Omental fat pad (tissue), 4 donors: Measurements from ENCODE around the gene SLC9A1. TPM values are rescaled to one million over a fixed set of nuclear protein-coding genes. Genes with fewer than 3 reads are reported as not detected.
"Not testable (repeated sequence)": the region's sequence is repeated elsewhere in the genome, so short reads cannot be mapped to it uniquely, and the experiment has no call there.

ENCODE experiments used
- ATAC-seq: fragments of 150-250 bp; one replicate; pipeline ENCODE4 v1.9.1; 2016; ENCODE audit warnings: mild to moderate bottlenecking, moderate library complexity; ENCODE audit not compliant: low FRiP score
- DNase-seq: peaks from one replicate; pipeline ENCODE4 v3.0.0-alpha.2; 2019; ENCODE audit warnings: low spot score
- CTCF ChIP-seq, 3 donors: fragments of 450-650 bp; IDR thresholded peaks; one replicate each; pipeline ENCODE4 v1.5.1; 2016 to 2017; ENCODE audit warnings: antibody characterized with exemption in 3 of 3, mild to moderate bottlenecking in 3 of 3, moderate library complexity in 2 of 3
- total RNA-seq, 4 donors: library from RNA; depleted of rRNA; stranded (reverse); fragments of >200 nt; gene quantifications; one replicate each; pipeline ENCODE4 v1.1.0, GENCODE V29; 2016

SLC9A1 gene
- total RNA-seq, 4 donors from 2014 or later: 6.1 to 12.0 (median 10.0) TPM

- TF ChIP-seq CTCF (IDR thresholded peaks at IDR 0.05): no peak
- no peak for DNase-seq
Measured at GRCh38 chr1:27179379-27179778, 24.5 kb upstream of the SLC9A1 start.

GRCh38 chr1:27176954-27177353 is 22.0 kb upstream of the SLC9A1 start:
- DNase-seq (no peak), ATAC-seq (no peak)
- no peak for TF ChIP-seq CTCF (IDR thresholded peaks at IDR 0.05)

More at GRCh38 chr1:27179379-27179778, 24.5 kb upstream of the SLC9A1 start:
- ATAC-seq: no peak

- ATAC-seq: no peak
Measured at GRCh38 chr1:27176323-27176722, 21.4 kb upstream of the SLC9A1 start.

GRCh38 chr1:27172992-27173391 is 18.1 kb upstream of the SLC9A1 start:
- not testable (repeated sequence) for DNase-seq, ATAC-seq

More at GRCh38 chr1:27176323-27176722, 21.4 kb upstream of the SLC9A1 start:
- TF ChIP-seq CTCF (IDR thresholded peaks at IDR 0.05): no peak
- DNase-seq: no peak

GRCh38 chr1:27166929-27167328 is 12.0 kb upstream of the SLC9A1 start:
- ATAC-seq: no peak
- no peak for DNase-seq
- TF ChIP-seq CTCF (IDR thresholded peaks at IDR 0.05): no peak

GRCh38 chr1:27166351-27166802 is 11.5 kb upstream of the SLC9A1 start:
- DNase-seq (no peak), ATAC-seq (no peak)
- no peak for TF ChIP-seq CTCF (IDR thresholded peaks at IDR 0.05)

GRCh38 chr1:27163093-27163492 is 8.2 kb upstream of the SLC9A1 start:
- ATAC-seq: no peak
- TF ChIP-seq CTCF (IDR thresholded peaks at IDR 0.05): no peak
- no peak for DNase-seq

GRCh38 chr1:27162090-27162489 is 7.2 kb upstream of the SLC9A1 start:
- no peak for TF ChIP-seq CTCF (IDR thresholded peaks at IDR 0.05)

More at GRCh38 chr1:27162090-27162489, 7.2 kb upstream of the SLC9A1 start:
- DNase-seq (no peak), ATAC-seq (no peak)
